ENCODE results near the gene KCNIP3.
A peak's percentile ranks its signal among the peaks of the same experiment; 100 is the strongest.

Gene KCNIP3

DNA sequence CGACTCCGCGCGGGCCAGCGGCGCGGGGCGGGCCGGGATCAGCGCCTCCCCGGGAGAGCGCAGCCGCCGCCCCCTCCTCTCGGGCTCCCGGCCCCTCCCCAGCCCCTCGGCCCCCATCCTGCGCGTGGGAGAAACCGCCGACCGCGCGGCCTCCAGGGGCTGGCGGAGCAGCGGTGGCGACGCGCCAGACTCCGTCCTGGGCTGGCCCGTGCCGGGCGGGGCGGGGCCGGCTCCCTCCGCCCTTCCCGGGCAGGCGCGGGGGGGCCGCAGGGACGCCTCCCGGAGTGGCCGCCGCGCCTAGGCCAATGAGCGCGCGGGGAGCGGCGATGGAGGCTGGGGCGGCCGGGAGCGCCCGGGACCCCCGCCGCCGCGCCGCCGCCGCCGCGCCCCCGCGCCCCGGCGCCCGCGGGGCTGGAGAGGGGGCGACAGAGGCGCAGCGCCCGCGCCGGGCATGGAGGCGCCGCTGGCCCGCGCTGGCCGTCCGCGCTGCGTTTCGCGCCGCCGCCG, 49.1 kb downstream of the KCNIP3 start:
- CTCF ChIA-PET = interaction anchor here (0.6 to 2.6 kb wide), 18 partner anchors 9 to 1244 kb away, joined by 3 to 34 read pairs (median 6); partner anchors contain the start of gene FAHD2A
- H3K9me3 ChIP-seq (ENCODE audit: control insufficient read depth, insufficient read depth, low read depth, low read length) = no peaks in the 10 kb centered on the region
- POLR2A ChIA-PET = interaction anchor here (1.1 kb wide), 1 partner anchor 56 kb away, joined by 7 read pairs; the partner anchor contains the start of gene FAHD2A
- H3K4me3 ChIP-seq (ENCODE audit: low read depth, low read length) = peak overlapping the region; percentile 46
- peak overlapping the region; percentile 67; the same call in 1 of the 2 replicates for H3K27ac ChIP-seq (ENCODE audit: extremely low read depth, low read depth, low read length)
- no peaks in the 10 kb centered on the region; the same call in 1 of the 2 replicates for H3K4me1 ChIP-seq (ENCODE audit: control insufficient read depth, insufficient read depth, low read length)
- TF ChIP-seq ZNF302 (tag by site-specific recombination; IDR thresholded peaks at IDR 0.05; ENCODE audit: low read depth) (no peak), IKZF3 (tag by site-specific recombination; IDR thresholded peaks at IDR 0.05) (0 out of 2 replicates have a peak, but pooled peaks have one; percentile 49)
- H3K36me3 ChIP-seq (ENCODE audit: control insufficient read depth in 2 of 2, insufficient read depth in 1 of 2, low read length in 2 of 2) = no peaks in the 10 kb centered on the region

DNA sequence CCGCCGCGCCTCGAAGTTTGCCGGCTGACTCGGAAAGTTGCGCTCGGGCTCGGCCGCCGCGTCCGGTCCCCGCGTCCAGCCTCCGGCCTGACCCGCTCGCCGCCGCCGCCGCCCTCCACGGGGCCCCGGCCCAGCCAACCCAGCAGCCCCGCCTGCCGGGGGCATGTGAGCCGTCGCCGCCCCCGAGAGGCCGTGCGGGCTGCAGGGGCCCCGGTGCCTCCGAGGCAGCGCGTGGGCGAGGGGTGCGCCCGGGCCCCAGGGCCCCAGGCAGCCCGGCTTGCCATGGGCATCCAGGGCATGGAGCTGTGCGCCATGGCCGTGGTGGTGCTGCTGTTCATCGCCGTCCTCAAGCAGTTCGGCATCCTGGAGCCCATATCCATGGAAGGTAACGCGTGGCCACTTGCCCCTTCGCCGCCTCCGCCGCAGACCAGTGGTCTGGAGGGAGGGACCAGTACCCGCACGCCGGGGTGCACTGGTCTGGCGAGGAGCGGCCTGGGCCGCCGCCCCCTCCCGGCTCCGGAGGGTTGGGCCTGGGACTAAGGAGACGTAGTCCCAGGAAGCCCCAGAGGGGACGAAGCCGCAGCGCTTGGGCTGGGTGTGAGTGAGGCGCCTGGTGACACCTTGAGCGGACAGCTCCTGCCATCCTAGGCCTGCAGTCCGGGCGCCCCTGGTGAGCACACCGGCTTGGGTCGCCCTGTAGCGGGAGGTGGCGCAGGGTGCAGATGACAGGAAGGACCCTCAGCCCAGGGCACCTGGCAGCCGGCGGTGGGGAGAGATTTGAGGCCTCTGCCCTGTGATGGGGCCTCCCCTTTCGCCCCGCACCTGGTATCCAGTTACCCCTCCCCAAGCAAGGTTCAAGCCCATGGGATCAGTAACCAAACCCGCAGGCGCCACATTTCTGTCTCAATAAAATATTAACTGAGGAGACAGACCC, 49.9 kb downstream of the KCNIP3 start:
- CTCF ChIA-PET = interaction anchor here (1.8 kb wide), 1 partner anchor 42 kb away, joined by 8 read pairs; no protein-coding TSS in a partner anchor
- no peaks in the 10 kb centered on the region for H3K36me3 ChIP-seq (ENCODE audit: control insufficient read depth in 2 of 2, insufficient read depth in 1 of 2, low read length in 2 of 2)
- H3K27ac ChIP-seq (ENCODE audit: extremely low read depth, low read depth, low read length) = peak overlapping the region; percentile 58; the same call in 1 of the 2 replicates
- H3K4me3 ChIP-seq (ENCODE audit: low read depth, low read length) = peak overlapping the region; percentile 46
- POLR2A ChIA-PET = no interaction called here
- H3K4me1 ChIP-seq (ENCODE audit: control insufficient read depth, insufficient read depth, low read length) = no peaks in the 10 kb centered on the region; the same call in 1 of the 2 replicates
- no peaks in the 10 kb centered on the region for H3K9me3 ChIP-seq (ENCODE audit: control insufficient read depth, insufficient read depth, low read depth, low read length)
- TF ChIP-seq ZFHX2 (tag by site-specific recombination; conservative IDR thresholded peaks at IDR 0.05) (peak; percentile 58), ZNF114 (tag by site-specific recombination; IDR thresholded peaks at IDR 0.05) (no peak), ZNF354C (tag by site-specific recombination; IDR thresholded peaks at IDR 0.05; ENCODE audit: borderline replicate concordance, low read depth) (no peak), KLF8 (tag by site-specific recombination; IDR thresholded peaks at IDR 0.05) (no peak), ZNF600 (tag by site-specific recombination; IDR thresholded peaks at IDR 0.05) (peak; percentile 37; the same call in 1 of the 2 replicates), ZNF214 (tag by site-specific recombination; IDR thresholded peaks at IDR 0.05; ENCODE audit: borderline replicate concordance) (peak; percentile 54; the same call in 1 of the 2 replicates), ZNF302 (tag by site-specific recombination; IDR thresholded peaks at IDR 0.05; ENCODE audit: low read depth) (no peak), ZNF544 (tag by site-specific recombination; IDR thresholded peaks at IDR 0.05) (no peak), ZNF777 (tag by site-specific recombination; IDR thresholded peaks at IDR 0.05; ENCODE audit: borderline replicate concordance) (no peak), ZNF2 (tag by site-specific recombination; IDR thresholded peaks at IDR 0.05) (no peak), ZNF792 (tag by site-specific recombination; IDR thresholded peaks at IDR 0.05) (no peak), EGR2 (tag by site-specific recombination; IDR thresholded peaks at IDR 0.05; ENCODE audit: low read depth) (no peak), FEZF1 (tag by site-specific recombination; IDR thresholded peaks at IDR 0.05) (no peak), GFI1B (tag by site-specific recombination; IDR thresholded peaks at IDR 0.05) (no peak), ZNF169 (tag by site-specific recombination; IDR thresholded peaks at IDR 0.05) (no peak), ZNF16 (tag by site-specific recombination; IDR thresholded peaks at IDR 0.05; ENCODE audit: low read depth) (no peak), HOXA7 (CRISPR knock-in tag; IDR thresholded peaks at IDR 0.05; ENCODE audit: borderline replicate concordance) (no peak), ZNF501 (tag by site-specific recombination; IDR thresholded peaks at IDR 0.05) (no peak), ZNF404 (tag by site-specific recombination; IDR thresholded peaks at IDR 0.05) (no peak), ZNF10 (tag by site-specific recombination; IDR thresholded peaks at IDR 0.05) (no peak)
- TF ChIP-seq, protein P1, sequence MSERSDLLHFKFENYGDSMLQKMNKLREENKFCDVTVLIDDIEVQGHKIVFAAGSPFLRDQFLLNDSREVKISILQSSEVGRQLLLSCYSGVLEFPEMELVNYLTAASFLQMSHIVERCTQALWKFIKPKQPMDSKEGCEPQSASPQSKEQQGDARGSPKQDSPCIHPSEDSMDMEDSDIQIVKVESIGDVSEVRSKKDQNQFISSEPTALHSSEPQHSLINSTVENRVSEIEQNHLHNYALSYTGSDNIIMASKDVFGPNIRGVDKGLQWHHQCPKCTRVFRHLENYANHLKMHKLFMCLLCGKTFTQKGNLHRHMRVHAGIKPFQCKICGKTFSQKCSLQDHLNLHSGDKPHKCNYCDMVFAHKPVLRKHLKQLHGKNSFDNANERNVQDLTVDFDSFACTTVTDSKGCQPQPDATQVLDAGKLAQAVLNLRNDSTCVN (tag by site-specific recombination; optimal IDR thresholded peaks at IDR 0.05) = peak; percentile 20
- TF ChIP-seq, protein P2, sequence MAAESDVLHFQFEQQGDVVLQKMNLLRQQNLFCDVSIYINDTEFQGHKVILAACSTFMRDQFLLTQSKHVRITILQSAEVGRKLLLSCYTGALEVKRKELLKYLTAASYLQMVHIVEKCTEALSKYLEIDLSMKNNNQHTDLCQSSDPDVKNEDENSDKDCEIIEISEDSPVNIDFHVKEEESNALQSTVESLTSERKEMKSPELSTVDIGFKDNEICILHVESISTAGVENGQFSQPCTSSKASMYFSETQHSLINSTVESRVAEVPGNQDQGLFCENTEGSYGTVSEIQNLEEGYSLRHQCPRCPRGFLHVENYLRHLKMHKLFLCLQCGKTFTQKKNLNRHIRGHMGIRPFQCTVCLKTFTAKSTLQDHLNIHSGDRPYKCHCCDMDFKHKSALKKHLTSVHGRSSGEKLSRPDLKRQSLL (tag by site-specific recombination; IDR thresholded peaks at IDR 0.05) = no peak
- TF ChIP-seq, protein P3, sequence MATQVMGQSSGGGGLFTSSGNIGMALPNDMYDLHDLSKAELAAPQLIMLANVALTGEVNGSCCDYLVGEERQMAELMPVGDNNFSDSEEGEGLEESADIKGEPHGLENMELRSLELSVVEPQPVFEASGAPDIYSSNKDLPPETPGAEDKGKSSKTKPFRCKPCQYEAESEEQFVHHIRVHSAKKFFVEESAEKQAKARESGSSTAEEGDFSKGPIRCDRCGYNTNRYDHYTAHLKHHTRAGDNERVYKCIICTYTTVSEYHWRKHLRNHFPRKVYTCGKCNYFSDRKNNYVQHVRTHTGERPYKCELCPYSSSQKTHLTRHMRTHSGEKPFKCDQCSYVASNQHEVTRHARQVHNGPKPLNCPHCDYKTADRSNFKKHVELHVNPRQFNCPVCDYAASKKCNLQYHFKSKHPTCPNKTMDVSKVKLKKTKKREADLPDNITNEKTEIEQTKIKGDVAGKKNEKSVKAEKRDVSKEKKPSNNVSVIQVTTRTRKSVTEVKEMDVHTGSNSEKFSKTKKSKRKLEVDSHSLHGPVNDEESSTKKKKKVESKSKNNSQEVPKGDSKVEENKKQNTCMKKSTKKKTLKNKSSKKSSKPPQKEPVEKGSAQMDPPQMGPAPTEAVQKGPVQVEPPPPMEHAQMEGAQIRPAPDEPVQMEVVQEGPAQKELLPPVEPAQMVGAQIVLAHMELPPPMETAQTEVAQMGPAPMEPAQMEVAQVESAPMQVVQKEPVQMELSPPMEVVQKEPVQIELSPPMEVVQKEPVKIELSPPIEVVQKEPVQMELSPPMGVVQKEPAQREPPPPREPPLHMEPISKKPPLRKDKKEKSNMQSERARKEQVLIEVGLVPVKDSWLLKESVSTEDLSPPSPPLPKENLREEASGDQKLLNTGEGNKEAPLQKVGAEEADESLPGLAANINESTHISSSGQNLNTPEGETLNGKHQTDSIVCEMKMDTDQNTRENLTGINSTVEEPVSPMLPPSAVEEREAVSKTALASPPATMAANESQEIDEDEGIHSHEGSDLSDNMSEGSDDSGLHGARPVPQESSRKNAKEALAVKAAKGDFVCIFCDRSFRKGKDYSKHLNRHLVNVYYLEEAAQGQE (tag by site-specific recombination; IDR thresholded peaks at IDR 0.05) = peak; percentile 26; the same call in 1 of the 2 replicates
